Femur (tissue), 1 donor: ENCODE measurements around the gene XRCC2.
"Not testable (repeated sequence)": the region's sequence is repeated elsewhere in the genome, so short reads cannot be mapped to it uniquely, and the experiment has no call there.

ENCODE experiments used
- DNase-seq: peaks from one replicate; pipeline ENCODE4 v3.0.0-alpha.2; 2017

The XRCC2 gene

GRCh38 chr7:152663931-152664330, 12.0 kb downstream of the XRCC2 start:
- DNase-seq: no peak

GRCh38 chr7:152663148-152663740, 12.7 kb downstream of the XRCC2 start:
- no peak for DNase-seq

GRCh38 chr7:152661479-152661878, 14.5 kb downstream of the XRCC2 start:
- no peak for DNase-seq

- DNase-seq: no peak
These were observed 15.9 kb downstream of the XRCC2 start for GRCh38 chr7:152660021-152660420.

GRCh38 chr7:152654971-152655370, 21.0 kb downstream of the XRCC2 start:
- no peak for DNase-seq

GRCh38 chr7:152649220-152649619, 26.7 kb downstream of the XRCC2 start:
- DNase-seq: no peak

GRCh38 chr7:152647009-152647408, 28.9 kb downstream of the XRCC2 start:
- DNase-seq: no peak

- DNase-seq: not testable (repeated sequence)
These were observed 29.4 kb downstream of the XRCC2 start for GRCh38 chr7:152646579-152646978.

- no peak for DNase-seq
These were observed 31.9 kb downstream of the XRCC2 start for GRCh38 chr7:152643979-152644559.

- no peak for DNase-seq
These were observed 34.6 kb downstream of the XRCC2 start for GRCh38 chr7:152641384-152641783.

GRCh38 chr7:152640829-152641228, 35.1 kb downstream of the XRCC2 start:
- DNase-seq: no peak

GRCh38 chr7:152637920-152638580, 37.9 kb downstream of the XRCC2 start:
- no peak for DNase-seq

- no peak for DNase-seq
These were observed 38.8 kb downstream of the XRCC2 start for GRCh38 chr7:152637161-152637560.

- DNase-seq: no peak
These were observed 39.5 kb downstream of the XRCC2 start for GRCh38 chr7:152636441-152636840.

- DNase-seq: no peak
These were observed 42.4 kb downstream of the XRCC2 start for GRCh38 chr7:152633504-152633903.

- DNase-seq: no peak
These were observed 42.9 kb downstream of the XRCC2 start for GRCh38 chr7:152633072-152633471.

- DNase-seq: not testable (repeated sequence)
These were observed 47.2 kb downstream of the XRCC2 start for GRCh38 chr7:152628772-152629171.

GRCh38 chr7:152624228-152624627, 51.7 kb downstream of the XRCC2 start:
- no peak for DNase-seq

- DNase-seq: no peak
These were observed 54.5 kb downstream of the XRCC2 start for GRCh38 chr7:152621426-152621825.

GRCh38 chr7:152619027-152619739, 56.8 kb downstream of the XRCC2 start:
- DNase-seq: no peak

- DNase-seq: no peak
These were observed 57.5 kb downstream of the XRCC2 start for GRCh38 chr7:152618427-152618826.

GRCh38 chr7:152617056-152617455, 58.9 kb downstream of the XRCC2 start:
- no peak for DNase-seq

GRCh38 chr7:152615031-152615741, 60.8 kb downstream of the XRCC2 start:
- DNase-seq: peak; percentile 57
